Measurements from ENCODE around the gene NXT1. TPM values are rescaled to one million over a fixed set of nuclear protein-coding genes. Genes with fewer than 3 reads are reported as not detected.

NXT1 gene
- polyA plus RNA-seq, 1 donor from 2014 or later, result 46.3 TPM

DNA sequence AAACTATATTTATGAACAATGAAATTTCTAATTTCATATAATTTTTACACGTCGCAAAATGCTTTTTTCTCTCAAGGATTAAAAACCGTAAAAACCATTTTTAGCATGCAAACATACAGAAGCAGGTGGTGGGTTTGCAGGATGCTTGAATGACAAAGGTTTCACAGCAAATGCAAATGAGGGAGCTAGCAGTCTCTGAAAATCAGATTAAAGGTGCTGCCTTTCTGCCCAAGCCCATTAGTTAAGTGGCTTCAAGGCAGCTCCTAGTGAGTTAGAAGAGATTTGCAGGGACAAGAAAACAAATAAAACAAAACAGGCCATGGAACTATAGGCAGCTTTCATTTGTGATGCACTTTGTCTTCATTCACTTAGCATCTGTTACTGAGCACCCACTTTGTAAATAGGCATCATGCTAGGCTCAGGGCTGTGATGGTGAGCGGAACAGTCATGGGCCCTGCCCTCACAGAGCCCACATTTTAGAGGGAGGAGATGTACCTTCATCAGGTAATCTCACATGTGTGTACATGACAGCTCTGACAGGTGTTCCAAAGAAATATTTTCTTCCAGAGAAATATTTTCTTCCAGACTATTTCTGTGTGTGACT, 41.2 kb downstream of the NXT1 start:
- Histone ChIP-seq H3K9me3 (ENCODE audit: low read length) (no peaks in the 10 kb centered on the region), H3K79me2 (replicated peaks; ENCODE audit: insufficient read depth, low read length) (no peaks in the 10 kb centered on the region), H2AFZ (ENCODE audit: low read depth, low read length) (no peak overlapping the region), H3K4me3 (ENCODE audit: low read length) (no peak overlapping the region), H3K27me3 (ENCODE audit: insufficient read depth, low read depth, low read length) (no peaks in the 10 kb centered on the region), H4K20me1 (ENCODE audit: insufficient read depth) (no peaks in the 10 kb centered on the region), H3K9ac (ENCODE audit: low read length) (no peak overlapping the region), H3K4me2 (ENCODE audit: low read length) (no peak overlapping the region), H3K36me3 (ENCODE audit: insufficient read depth, low read length) (peaks cover 5% of the 10 kb centered on the region), H3K9me2 (ENCODE audit: insufficient read depth, low read length) (no peaks in the 10 kb centered on the region), H3F3A (ENCODE audit: insufficient read depth, low read length, poor library complexity, severe bottlenecking) (no peaks in the 10 kb centered on the region), H3K27ac (ENCODE audit: low read length) (no peak overlapping the region)
- no peak for TF ChIP-seq TAF1 (IDR thresholded peaks at IDR 0.05; ENCODE audit: low read depth)
- no peak for TF ChIP-seq EP300 (conservative IDR thresholded peaks at IDR 0.05; ENCODE audit: poor library complexity, severe bottlenecking)
- TF ChIP-seq, protein P1, sequence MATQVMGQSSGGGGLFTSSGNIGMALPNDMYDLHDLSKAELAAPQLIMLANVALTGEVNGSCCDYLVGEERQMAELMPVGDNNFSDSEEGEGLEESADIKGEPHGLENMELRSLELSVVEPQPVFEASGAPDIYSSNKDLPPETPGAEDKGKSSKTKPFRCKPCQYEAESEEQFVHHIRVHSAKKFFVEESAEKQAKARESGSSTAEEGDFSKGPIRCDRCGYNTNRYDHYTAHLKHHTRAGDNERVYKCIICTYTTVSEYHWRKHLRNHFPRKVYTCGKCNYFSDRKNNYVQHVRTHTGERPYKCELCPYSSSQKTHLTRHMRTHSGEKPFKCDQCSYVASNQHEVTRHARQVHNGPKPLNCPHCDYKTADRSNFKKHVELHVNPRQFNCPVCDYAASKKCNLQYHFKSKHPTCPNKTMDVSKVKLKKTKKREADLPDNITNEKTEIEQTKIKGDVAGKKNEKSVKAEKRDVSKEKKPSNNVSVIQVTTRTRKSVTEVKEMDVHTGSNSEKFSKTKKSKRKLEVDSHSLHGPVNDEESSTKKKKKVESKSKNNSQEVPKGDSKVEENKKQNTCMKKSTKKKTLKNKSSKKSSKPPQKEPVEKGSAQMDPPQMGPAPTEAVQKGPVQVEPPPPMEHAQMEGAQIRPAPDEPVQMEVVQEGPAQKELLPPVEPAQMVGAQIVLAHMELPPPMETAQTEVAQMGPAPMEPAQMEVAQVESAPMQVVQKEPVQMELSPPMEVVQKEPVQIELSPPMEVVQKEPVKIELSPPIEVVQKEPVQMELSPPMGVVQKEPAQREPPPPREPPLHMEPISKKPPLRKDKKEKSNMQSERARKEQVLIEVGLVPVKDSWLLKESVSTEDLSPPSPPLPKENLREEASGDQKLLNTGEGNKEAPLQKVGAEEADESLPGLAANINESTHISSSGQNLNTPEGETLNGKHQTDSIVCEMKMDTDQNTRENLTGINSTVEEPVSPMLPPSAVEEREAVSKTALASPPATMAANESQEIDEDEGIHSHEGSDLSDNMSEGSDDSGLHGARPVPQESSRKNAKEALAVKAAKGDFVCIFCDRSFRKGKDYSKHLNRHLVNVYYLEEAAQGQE (IDR thresholded peaks at IDR 0.05; ENCODE audit: borderline replicate concordance), result no peak
- TF ChIP-seq RAD21 (conservative IDR thresholded peaks at IDR 0.05), result no peak
- TF ChIP-seq EZH2 (IDR thresholded peaks at IDR 0.05; ENCODE audit: borderline replicate concordance, insufficient read depth, low read length, poor library complexity, severe bottlenecking), result no peak
- TF ChIP-seq, protein P2, sequence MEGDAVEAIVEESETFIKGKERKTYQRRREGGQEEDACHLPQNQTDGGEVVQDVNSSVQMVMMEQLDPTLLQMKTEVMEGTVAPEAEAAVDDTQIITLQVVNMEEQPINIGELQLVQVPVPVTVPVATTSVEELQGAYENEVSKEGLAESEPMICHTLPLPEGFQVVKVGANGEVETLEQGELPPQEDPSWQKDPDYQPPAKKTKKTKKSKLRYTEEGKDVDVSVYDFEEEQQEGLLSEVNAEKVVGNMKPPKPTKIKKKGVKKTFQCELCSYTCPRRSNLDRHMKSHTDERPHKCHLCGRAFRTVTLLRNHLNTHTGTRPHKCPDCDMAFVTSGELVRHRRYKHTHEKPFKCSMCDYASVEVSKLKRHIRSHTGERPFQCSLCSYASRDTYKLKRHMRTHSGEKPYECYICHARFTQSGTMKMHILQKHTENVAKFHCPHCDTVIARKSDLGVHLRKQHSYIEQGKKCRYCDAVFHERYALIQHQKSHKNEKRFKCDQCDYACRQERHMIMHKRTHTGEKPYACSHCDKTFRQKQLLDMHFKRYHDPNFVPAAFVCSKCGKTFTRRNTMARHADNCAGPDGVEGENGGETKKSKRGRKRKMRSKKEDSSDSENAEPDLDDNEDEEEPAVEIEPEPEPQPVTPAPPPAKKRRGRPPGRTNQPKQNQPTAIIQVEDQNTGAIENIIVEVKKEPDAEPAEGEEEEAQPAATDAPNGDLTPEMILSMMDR (IDR thresholded peaks at IDR 0.05; ENCODE audit: poor library complexity, severe bottlenecking), result no peak
- TF ChIP-seq MXI1 (conservative IDR thresholded peaks at IDR 0.05; ENCODE audit: poor library complexity, severe bottlenecking), result no peak
- no peak for TF ChIP-seq SMC3 (conservative IDR thresholded peaks at IDR 0.05; ENCODE audit: poor library complexity)
- no peak for TF ChIP-seq POLR2AphosphoS5 (IDR thresholded peaks at IDR 0.05)

DNA sequence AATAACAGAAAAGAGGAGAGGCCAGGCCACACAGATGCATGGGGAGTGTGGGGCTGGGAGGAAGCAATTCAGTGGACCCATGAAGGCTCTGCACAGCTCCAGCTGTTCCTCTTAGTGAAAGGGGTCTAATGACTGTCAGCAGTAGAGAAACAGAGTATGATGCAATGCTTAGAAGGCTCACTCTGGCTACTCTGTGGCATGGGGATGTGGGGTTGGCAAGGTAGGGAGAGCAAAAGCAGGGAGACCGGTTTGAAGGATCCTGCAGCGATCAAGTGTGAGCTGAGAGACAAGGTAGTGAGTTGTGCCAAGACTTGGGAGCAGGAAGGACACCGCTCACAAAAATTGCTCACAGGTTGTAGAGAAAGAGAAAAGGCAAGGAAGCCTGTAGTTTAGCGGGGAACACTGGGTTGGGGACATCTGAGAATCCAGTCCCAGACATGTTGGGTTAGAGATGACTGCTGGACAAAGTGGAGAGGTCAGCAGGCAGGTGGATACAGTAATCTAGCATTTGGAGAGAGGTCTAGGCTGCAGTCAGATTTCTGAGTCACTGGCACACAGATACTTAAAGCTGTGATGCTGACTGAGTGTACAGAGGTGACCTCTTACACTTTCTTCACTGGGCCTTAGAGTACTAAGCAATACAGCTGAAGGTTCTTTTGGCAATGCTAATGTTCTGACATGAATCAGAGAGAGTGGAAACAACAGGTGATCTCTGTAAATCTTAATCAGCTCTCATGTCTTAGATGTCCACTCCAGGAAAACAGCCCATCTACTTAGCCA, 43.6 kb downstream of the NXT1 start:
- H4K20me1 ChIP-seq (ENCODE audit: insufficient read depth), result no peaks in the 10 kb centered on the region
- H3K9ac ChIP-seq (ENCODE audit: low read length), result no peak overlapping the region
- no peak overlapping the region for H3K4me2 ChIP-seq (ENCODE audit: low read length)
- no peak overlapping the region for H2AFZ ChIP-seq (ENCODE audit: low read depth, low read length)
- H3K27me3 ChIP-seq (ENCODE audit: insufficient read depth, low read depth, low read length), result no peaks in the 10 kb centered on the region
- TF ChIP-seq, protein P1 (IDR thresholded peaks at IDR 0.05; ENCODE audit: borderline replicate concordance), result no peak
- TF ChIP-seq RAD21 (conservative IDR thresholded peaks at IDR 0.05) (no peak), POLR2AphosphoS5 (IDR thresholded peaks at IDR 0.05) (no peak)
- no peaks in the 10 kb centered on the region for H3K36me3 ChIP-seq (ENCODE audit: insufficient read depth, low read length)
- H3K27ac ChIP-seq (ENCODE audit: low read length), result no peak overlapping the region
- no peak overlapping the region for H3K4me3 ChIP-seq (ENCODE audit: low read length)
- no peaks in the 10 kb centered on the region for H3F3A ChIP-seq (ENCODE audit: insufficient read depth, low read length, poor library complexity, severe bottlenecking)
- no peaks in the 10 kb centered on the region for H3K9me3 ChIP-seq (ENCODE audit: low read length)
- H3K9me2 ChIP-seq (ENCODE audit: insufficient read depth, low read length), result no peaks in the 10 kb centered on the region
- H3K79me2 ChIP-seq (replicated peaks; ENCODE audit: insufficient read depth, low read length), result no peaks in the 10 kb centered on the region
